Panc1 (cell line): ENCODE measurements around the gene GSTK1. TPM values are rescaled to one million over a fixed set of nuclear protein-coding genes. Genes with fewer than 3 reads are reported as not detected.

ENCODE experiments used
- ATAC-seq: fragments of 200-7000 bp; cut with Tn5 transposase; 2 replicates; pipeline ENCODE4 v1.9.1; 2020; ENCODE audit warnings: mild to moderate bottlenecking, moderate library complexity
- BruUV-seq: library from RNA; stranded (reverse); fragments of 400-500 nt; replicated peaks from 2 replicates; lab custom pipeline; 2021; lab: Mats Ljungman, UMichigan
- CTCF ChIA-PET: fragments of 300-600 bp; sonication (Branson Sonifier 250); formaldehyde crosslinking; loops from one replicate; lab custom pipeline; 2022; ENCODE audit warnings: antibody characterized with exemption; lab: Charles Lee
- POLR2A ChIA-PET: fragments of 300-600 bp; sonication (Branson Sonifier 250); formaldehyde crosslinking; loops from one replicate; lab custom pipeline; 2022; ENCODE audit warnings: antibody characterized with exemption; lab: Charles Lee
- DNase-seq: peaks from one replicate; pipeline ENCODE4 v3.0.0-alpha.2; 2010; ENCODE audit warnings: low read depth, low spot score
- H3K27ac ChIP-seq: 2 replicates; pipeline ENCODE4 v1.5.1; 2011; ENCODE audit warnings: mild to moderate bottlenecking, low read length, inconsistent platforms
- H3K27me3 ChIP-seq: fragments of 200-500 bp; sonication (Bioruptor generic); 2 replicates; pipeline ENCODE4 v1.6.0; 2014; ENCODE audit warnings: low read length, inconsistent platforms; ENCODE audit not compliant: control insufficient read depth, insufficient read depth
- H3K36me3 ChIP-seq: fragments of 200-500 bp; sonication (Bioruptor generic); 2 replicates; pipeline ENCODE4 v1.5.1; 2014; ENCODE audit warnings: inconsistent platforms, mild to moderate bottlenecking, low read length, moderate library complexity; ENCODE audit not compliant: control insufficient read depth, insufficient read depth
- H3K4me1 ChIP-seq: 2 replicates; pipeline ENCODE4 v1.5.1; 2011; ENCODE audit warnings: inconsistent platforms, mild to moderate bottlenecking, low read length, moderate library complexity; ENCODE audit not compliant: control insufficient read depth, insufficient read depth
- H3K4me3 ChIP-seq, 2 experiments: 2 replicates each; pipeline ENCODE4 v1.5.1; 2011 to 2012; ENCODE audit warnings: low read depth in 2 of 2, low read length in 2 of 2, mild to moderate bottlenecking in 2 of 2, inconsistent platforms in 1 of 2, moderate library complexity in 1 of 2
- H3K9me3 ChIP-seq: fragments of 200-500 bp; sonication (Bioruptor generic); 2 replicates; pipeline ENCODE4 v1.5.1; 2014; ENCODE audit warnings: low read depth, mild to moderate bottlenecking, inconsistent platforms, low read length, moderate library complexity; ENCODE audit not compliant: control insufficient read depth, insufficient read depth
- POLR2AphosphoS5 ChIP-seq: IDR thresholded peaks from 2 replicates; pipeline ENCODE4 v1.6.1; 2012; ENCODE audit warnings: mild to moderate bottlenecking, low read depth, low read length, moderate library complexity
- REST ChIP-seq, 2 experiments: IDR thresholded peaks; 2 replicates each; pipeline ENCODE4 v1.6.1; 2011 to 2012; ENCODE audit warnings: low read depth in 2 of 2, control low read depth in 1 of 2, low read length in 1 of 2, mild to moderate bottlenecking in 1 of 2, moderate library complexity in 1 of 2; ENCODE audit not compliant: insufficient read depth in 1 of 2
- SIN3A ChIP-seq: IDR thresholded peaks from 2 replicates; pipeline ENCODE4 v1.6.1; 2012; ENCODE audit warnings: low read depth, mild to moderate bottlenecking, low read length, moderate library complexity, borderline replicate concordance; ENCODE audit not compliant: insufficient read depth
- TCF7L2 ChIP-seq: IDR thresholded peaks from 2 replicates; pipeline ENCODE4 v1.6.1; 2011; ENCODE audit warnings: mild to moderate bottlenecking, low read depth, low read length, inconsistent platforms
- in situ Hi-C: cut with HindIII; loops from 2 replicates; pipeline ENCODE4 v1.10.0; 2016; ENCODE audit warnings: low sequenced_read_pairs, low pct_unique_long_range_greater_than_20kb
- intact Hi-C: fragments of 100-400 bp; cut with micrococcal nuclease; formaldehyde crosslinking; loops from one replicate; pipeline ENCODE4 v1.10.0; 2022; ENCODE audit not compliant: unreplicated experiment
- total RNA-seq: library from RNA; stranded (reverse); gene quantifications from one replicate; pipeline ENCODE4 v1.2.1, GENCODE V29; 2021; ENCODE audit not compliant: unreplicated experiment
- TF ChIP-seq, protein P1 (sequence below): fragments of 450-650 bp; IDR thresholded peaks from 2 replicates; pipeline ENCODE4 v1.5.1; 2017; ENCODE audit warnings: mild to moderate bottlenecking

GSTK1 gene
- total RNA-seq, 1 experiment from 2014 or later: 100 TPM

DNA sequence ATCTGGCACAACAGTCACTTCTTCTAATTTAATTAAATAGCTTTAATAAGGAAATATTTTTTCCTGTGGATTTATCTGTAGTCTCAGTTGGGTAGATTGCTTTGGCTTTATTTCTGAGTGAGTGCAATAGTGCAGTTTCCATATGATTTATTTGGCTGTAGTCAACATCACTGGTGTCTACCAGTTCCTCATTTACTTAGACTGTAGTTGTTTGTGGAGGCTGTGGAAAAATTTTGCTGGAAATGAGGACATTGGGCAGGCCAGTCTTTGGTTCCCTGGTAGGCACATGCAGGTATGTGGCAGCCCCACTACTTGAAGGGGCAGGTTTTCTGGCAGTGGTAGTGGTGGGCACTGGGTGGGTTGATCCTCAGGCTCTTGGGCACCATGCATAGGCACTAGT, 25.9 kb upstream of the GSTK1 start:
- in situ Hi-C loops: no loop called here
- CTCF ChIA-PET: no interaction called here
- no peaks in the 10 kb centered on the region for H3K36me3 ChIP-seq
- intact Hi-C loops: no loop called here
- peaks cover 6% of the 10 kb centered on the region; the same call in 1 of the 2 replicates for H3K27me3 ChIP-seq
- TF ChIP-seq TCF7L2 (no peak), SIN3A (no peak)
- no peak overlapping the region for H3K4me3 ChIP-seq
- DNase-seq: no peak
- no peaks in the 10 kb centered on the region for H3K4me1 ChIP-seq
- no peaks in the 10 kb centered on the region for H3K9me3 ChIP-seq
- H3K27ac ChIP-seq: no peak overlapping the region
- no TSS peak for BruUV-seq
- POLR2A ChIA-PET: no interaction called here
- ATAC-seq: no peak

DNA sequence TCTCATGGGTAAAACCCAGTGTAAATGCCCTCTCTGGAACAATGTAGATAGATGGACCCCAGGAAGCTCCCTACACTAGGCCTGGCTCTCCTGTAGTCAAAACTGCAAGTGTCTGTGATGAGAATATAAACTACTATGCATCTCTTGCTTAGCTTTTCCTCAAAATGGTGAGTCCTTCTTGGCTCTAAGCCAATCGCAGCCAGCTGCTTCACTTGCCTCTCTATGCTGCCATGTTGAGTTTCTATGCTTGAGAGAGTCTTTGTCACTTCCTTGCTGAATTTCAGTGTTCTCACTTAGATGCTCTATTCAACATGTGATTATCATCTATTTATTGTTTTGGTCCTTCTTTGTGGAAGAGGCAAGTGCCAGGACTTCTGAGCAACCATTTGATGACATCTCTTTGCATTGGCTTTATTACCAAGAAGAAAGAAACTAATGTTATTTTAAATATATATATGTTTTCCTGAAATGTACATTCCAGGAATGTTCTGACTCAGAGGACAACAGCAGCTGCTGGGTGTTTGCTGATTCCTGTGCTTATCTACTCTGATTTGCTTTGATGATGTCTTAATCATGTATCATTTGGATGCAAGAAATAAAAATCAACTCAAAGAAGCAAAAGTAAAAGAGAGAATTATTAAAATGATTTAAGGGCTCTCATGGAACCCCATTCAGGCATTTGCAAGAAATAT, 24.8 kb upstream of the GSTK1 start:
- BruUV-seq: no TSS peak
- H3K27ac ChIP-seq: no peak overlapping the region
- intact Hi-C loops: no loop called here
- ATAC-seq: no peak
- H3K27me3 ChIP-seq: peaks cover 6% of the 10 kb centered on the region; the same call in 1 of the 2 replicates
- ChIA-PET CTCF (no interaction called here), POLR2A (no interaction called here)
- no peak overlapping the region for H3K4me3 ChIP-seq
- no peaks in the 10 kb centered on the region for H3K4me1 ChIP-seq
- no peaks in the 10 kb centered on the region for H3K36me3 ChIP-seq
- in situ Hi-C loops: no loop called here
- no peak for TF ChIP-seq REST (IDR thresholded peaks at IDR 0.05; ENCODE audit: insufficient read depth in 1 of 2, low read depth in 2 of 2, low read length in 1 of 2)
- TF ChIP-seq POLR2AphosphoS5: no peak
- no peak for TF ChIP-seq TCF7L2
- TF ChIP-seq, protein P1, sequence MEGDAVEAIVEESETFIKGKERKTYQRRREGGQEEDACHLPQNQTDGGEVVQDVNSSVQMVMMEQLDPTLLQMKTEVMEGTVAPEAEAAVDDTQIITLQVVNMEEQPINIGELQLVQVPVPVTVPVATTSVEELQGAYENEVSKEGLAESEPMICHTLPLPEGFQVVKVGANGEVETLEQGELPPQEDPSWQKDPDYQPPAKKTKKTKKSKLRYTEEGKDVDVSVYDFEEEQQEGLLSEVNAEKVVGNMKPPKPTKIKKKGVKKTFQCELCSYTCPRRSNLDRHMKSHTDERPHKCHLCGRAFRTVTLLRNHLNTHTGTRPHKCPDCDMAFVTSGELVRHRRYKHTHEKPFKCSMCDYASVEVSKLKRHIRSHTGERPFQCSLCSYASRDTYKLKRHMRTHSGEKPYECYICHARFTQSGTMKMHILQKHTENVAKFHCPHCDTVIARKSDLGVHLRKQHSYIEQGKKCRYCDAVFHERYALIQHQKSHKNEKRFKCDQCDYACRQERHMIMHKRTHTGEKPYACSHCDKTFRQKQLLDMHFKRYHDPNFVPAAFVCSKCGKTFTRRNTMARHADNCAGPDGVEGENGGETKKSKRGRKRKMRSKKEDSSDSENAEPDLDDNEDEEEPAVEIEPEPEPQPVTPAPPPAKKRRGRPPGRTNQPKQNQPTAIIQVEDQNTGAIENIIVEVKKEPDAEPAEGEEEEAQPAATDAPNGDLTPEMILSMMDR: no peak
- no peak for TF ChIP-seq SIN3A
- H3K9me3 ChIP-seq: no peaks in the 10 kb centered on the region
- no peak for DNase-seq

GRCh38 chr7:143239813-143240212, 23.4 kb upstream of the GSTK1 start:
- Histone ChIP-seq H3K4me3 (no peak overlapping the region), H3K9me3 (no peaks in the 10 kb centered on the region), H3K27ac (no peak overlapping the region), H3K4me1 (no peaks in the 10 kb centered on the region), H3K27me3 (peaks cover 6% of the 10 kb centered on the region; the same call in 1 of the 2 replicates), H3K36me3 (no peaks in the 10 kb centered on the region)
- DNase-seq (no peak), ATAC-seq (no peak)
- intact Hi-C loops (loop anchor here (1.0 to 2.0 kb wide), 2 partner anchors 65 to 176 kb away; no protein-coding TSS in a partner anchor), in situ Hi-C loops (no loop called here)
- CTCF ChIA-PET: interaction anchor here (0.6 to 1.4 kb wide), 8 partner anchors 8 to 910 kb away, joined by 3 to 11 read pairs (median 3); partner anchors contain the start of gene GSTK1
- POLR2A ChIA-PET: no interaction called here
- no TSS peak for BruUV-seq
- TF ChIP-seq, protein P1: no peak
- TF ChIP-seq SIN3A (no peak), TCF7L2 (no peak), POLR2AphosphoS5 (no peak), REST (IDR thresholded peaks at IDR 0.05; ENCODE audit: insufficient read depth in 1 of 2, low read depth in 2 of 2, low read length in 1 of 2) (no peak)
